ENCODE measurements around the gene TRIM14.

DNA sequence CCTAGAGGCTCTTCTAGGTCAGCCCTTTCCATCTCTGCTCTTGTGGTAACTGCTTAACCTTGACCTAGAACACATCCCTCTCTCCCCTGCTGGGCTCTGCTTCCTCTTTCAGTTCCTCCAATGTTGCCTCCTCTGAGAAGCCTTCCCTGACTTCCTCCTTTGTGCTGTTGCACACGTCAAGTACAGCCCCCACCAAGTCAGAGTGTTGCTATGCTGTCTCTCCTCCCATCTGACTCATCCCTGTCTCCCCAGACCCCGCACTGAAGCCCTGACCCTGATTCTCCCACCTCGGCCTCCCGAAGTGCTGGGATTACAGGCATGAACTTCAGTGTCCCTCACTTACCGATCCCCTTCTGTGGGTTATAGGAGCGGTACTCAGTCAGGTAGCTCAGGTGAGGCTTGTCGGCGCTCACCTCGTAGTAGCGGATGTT lies 10.4 kb upstream of the TRIM14 start:
- TF ChIP-seq POLR2AphosphoS5 (IDR thresholded peaks at IDR 0.05; ENCODE audit: insufficient read depth in 1 of 2, low read depth in 1 of 2) = no peak
- TF ChIP-seq, protein P1, sequence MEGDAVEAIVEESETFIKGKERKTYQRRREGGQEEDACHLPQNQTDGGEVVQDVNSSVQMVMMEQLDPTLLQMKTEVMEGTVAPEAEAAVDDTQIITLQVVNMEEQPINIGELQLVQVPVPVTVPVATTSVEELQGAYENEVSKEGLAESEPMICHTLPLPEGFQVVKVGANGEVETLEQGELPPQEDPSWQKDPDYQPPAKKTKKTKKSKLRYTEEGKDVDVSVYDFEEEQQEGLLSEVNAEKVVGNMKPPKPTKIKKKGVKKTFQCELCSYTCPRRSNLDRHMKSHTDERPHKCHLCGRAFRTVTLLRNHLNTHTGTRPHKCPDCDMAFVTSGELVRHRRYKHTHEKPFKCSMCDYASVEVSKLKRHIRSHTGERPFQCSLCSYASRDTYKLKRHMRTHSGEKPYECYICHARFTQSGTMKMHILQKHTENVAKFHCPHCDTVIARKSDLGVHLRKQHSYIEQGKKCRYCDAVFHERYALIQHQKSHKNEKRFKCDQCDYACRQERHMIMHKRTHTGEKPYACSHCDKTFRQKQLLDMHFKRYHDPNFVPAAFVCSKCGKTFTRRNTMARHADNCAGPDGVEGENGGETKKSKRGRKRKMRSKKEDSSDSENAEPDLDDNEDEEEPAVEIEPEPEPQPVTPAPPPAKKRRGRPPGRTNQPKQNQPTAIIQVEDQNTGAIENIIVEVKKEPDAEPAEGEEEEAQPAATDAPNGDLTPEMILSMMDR (IDR thresholded peaks at IDR 0.05) = no peak

All from vagina (tissue), 2 donors.